ENCODE measurements around the gene SLC2A3.
"Not testable (repeated sequence)": the region's sequence is repeated elsewhere in the genome, so short reads cannot be mapped to it uniquely, and the experiment has no call there.

SLC2A3 gene

GRCh38 chr12:7951671-7952070 lies 15.7 kb upstream of the SLC2A3 start:
- H3K27ac ChIP-seq: no peak overlapping the region
- no peak for TF ChIP-seq CTCF (IDR thresholded peaks at IDR 0.05)
- no peak for TF ChIP-seq ZFX (IDR thresholded peaks at IDR 0.05; ENCODE audit: borderline replicate concordance)

GRCh38 chr12:7950230-7950943 lies 14.4 kb upstream of the SLC2A3 start:
- not testable (repeated sequence) for H3K27ac ChIP-seq

- no peak overlapping the region for H3K27ac ChIP-seq
- TF ChIP-seq ZFX (IDR thresholded peaks at IDR 0.05; ENCODE audit: borderline replicate concordance) (no peak), CTCF (IDR thresholded peaks at IDR 0.05) (no peak)
Observed at GRCh38 chr12:7948589-7949260, 12.7 kb upstream of the SLC2A3 start.

GRCh38 chr12:7947011-7947410 lies 11.0 kb upstream of the SLC2A3 start:
- no peak overlapping the region for H3K27ac ChIP-seq
- TF ChIP-seq CTCF (IDR thresholded peaks at IDR 0.05): no peak
- TF ChIP-seq ZFX (IDR thresholded peaks at IDR 0.05; ENCODE audit: borderline replicate concordance): no peak

- H3K27ac ChIP-seq: not testable (repeated sequence)
Observed at GRCh38 chr12:7944760-7945159, 8.8 kb upstream of the SLC2A3 start.

GRCh38 chr12:7940906-7941305 lies 4.9 kb upstream of the SLC2A3 start:
- H3K27ac ChIP-seq: no peak overlapping the region
- TF ChIP-seq CTCF (IDR thresholded peaks at IDR 0.05): no peak

- H3K27ac ChIP-seq: no peak overlapping the region
- TF ChIP-seq CTCF (IDR thresholded peaks at IDR 0.05) (no peak), ZFX (IDR thresholded peaks at IDR 0.05; ENCODE audit: borderline replicate concordance) (no peak)
Observed at GRCh38 chr12:7937833-7938506, 2.0 kb upstream of the SLC2A3 start.

- TF ChIP-seq ZFX (IDR thresholded peaks at IDR 0.05; ENCODE audit: borderline replicate concordance) (no peak), CTCF (IDR thresholded peaks at IDR 0.05) (no peak)
- no peak overlapping the region for H3K27ac ChIP-seq
Observed at GRCh38 chr12:7934889-7935492, 996 bp downstream of the SLC2A3 start.
